SIG-M5 (cell line): ENCODE results near the gene WAC.

Experiments
- DNase-seq: peaks from one replicate; lab custom pipeline; 2025; lab: John Stamatoyannopoulos, UW

WAC gene

DNA sequence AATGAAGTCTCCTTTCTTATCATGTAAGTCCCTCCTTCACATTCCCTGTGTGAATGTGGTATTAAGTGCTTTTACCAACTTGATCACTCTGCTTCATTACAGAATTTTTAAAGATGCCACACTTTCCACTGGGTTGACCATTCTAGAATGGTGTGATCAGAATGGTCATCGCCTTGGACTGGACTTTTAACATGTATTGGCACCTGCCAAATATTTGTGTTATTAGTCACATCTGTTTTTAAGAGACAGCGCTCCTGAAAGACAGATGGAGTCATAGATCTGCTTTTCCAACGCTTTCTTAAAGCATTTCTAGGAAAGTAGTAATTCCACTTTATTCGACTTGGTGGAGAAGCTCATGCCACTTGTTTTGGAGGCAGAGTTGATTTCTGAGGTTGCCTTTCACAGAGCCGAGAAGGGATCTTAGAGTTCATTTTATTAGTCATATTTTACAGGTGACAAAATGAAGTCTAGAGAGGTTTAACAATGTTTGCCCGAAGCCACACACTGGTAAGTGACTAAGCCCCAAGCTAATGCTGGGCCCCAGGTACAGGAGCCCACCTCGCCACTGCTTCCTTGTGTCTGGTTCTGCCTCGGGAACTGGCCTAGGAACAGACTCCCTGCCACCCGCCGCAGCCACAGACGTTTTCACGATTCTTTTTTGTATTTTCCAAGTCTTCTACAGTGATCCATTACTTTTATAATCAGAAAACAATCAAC is 134.0 kb downstream of the WAC start:
- DNase-seq: no peak

DNA sequence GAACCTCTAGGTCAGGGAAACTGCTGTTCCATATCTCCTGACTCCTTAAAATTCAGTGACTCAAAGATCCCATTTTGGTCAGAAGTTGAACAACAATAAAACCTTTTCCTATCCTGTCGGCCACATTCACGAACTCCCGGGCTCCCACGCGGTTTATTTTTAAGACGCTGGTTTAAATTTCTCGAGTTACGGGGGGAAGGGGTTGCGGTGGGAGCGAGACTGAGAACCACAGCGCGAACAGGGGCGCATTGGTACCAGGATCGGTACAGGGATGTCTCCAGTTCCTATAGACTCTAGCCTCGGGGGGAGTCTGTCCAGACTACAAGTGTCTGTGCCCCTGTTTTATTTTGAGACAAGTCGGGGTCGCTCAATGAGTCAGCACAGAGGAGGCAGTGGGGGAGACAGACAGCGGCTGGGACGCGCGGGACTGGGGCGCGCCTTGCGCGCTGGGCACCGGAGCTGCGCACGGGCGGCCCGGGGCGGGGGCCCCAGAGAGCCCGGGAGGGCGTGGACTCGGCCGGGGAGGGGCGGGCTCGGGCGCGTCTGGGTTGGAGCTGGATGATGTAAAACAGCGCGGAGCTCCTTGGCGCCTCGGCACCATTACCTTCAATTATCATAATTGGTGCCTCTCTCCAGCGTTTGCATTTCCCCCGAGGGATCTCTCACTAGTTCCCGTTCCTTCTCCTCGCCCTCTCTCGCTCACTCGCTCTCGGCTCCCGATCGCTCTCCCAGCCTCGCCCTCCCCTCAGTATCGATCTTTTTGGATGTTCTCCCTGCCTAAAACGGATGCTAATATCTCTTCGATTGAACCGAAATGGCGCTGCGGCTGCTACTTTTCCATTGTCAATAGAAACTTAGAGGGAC is 135.7 kb downstream of the WAC start:
- DNase-seq: no peak

DNA sequence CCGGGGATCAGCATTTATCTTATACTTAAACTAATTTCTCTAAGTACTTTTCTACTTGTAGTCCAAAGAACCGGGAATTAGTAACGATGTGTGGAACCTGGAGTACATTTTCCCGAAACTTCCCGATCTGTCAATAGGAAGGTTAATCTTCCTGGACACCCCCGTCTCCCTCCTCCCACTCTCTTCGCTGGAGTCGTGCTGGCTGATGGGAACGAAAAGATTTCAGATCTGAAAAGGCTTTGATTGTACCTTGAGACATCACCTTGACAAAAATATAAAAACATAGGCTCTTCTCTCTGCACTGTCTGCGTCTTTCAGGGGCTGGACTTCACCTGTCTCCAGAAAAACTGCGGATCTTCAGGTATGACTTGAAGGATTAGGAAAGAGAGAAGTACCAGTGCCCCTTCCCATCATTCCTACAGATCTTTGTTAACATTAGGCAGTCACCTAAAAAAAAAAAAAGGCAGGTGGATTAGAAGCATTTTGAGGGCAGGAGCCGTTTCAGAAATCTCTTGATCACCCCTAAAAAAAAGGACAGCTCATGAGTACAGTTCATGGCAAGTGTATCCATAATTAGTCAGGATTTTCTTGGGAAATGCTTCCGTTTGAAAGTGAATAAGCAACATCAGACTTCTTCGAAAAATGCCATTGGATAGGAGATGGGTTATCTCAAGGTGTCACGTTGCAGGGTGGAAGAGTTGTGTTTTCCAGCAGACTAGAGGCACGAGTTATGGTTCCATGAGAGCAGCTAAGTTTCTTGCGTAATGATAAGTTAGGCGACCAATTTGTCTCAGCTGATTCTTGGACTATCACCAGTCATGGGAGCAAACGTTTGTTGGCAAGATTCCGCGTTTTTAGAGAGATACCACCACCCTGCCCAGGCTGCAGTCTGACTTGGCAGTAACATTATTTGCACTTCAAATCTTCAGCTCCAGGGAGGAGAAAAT is 136.6 kb downstream of the WAC start:
- no peak for DNase-seq
